Peyer's patch (tissue), 4 donors: ENCODE data around the gene IP6K1. TPM values are rescaled to one million over a fixed set of nuclear protein-coding genes. Genes with fewer than 3 reads are reported as not detected.

ENCODE experiments used
- DNase-seq, 3 donors: peaks; one replicate each; pipeline ENCODE4 v3.0.0-alpha.2; 2017 to 2019
- H3K27ac ChIP-seq, 4 donors: fragments of 200-600 bp; sonication (generic); one replicate each; pipeline ENCODE4 v1.5.1; 2016 to 2019
- H3K27me3 ChIP-seq, 2 donors: fragments of 200-600 bp; sonication (generic); one replicate each; pipeline ENCODE4 v1.5.1; 2019
- H3K36me3 ChIP-seq, 3 donors: fragments of 200-600 bp; sonication (generic); one replicate each; pipeline ENCODE4 v1.5.1; 2016 to 2019
- H3K4me1 ChIP-seq, 4 donors: fragments of 200-600 bp; sonication (generic); one replicate each; pipeline ENCODE4 v1.5.1; 2016 to 2019
- H3K4me3 ChIP-seq, 4 donors: fragments of 200-600 bp; sonication (generic); 1 replicate in 3 of 4; 2 replicates in 1 of 4; pipeline ENCODE4 v1.5.1; 2016 to 2019; ENCODE audit warnings: mild to moderate bottlenecking in 1 of 4
- H3K9me3 ChIP-seq, 4 donors: fragments of 200-600 bp; sonication (generic); one replicate each; pipeline ENCODE4 v1.5.1; 2016 to 2019; ENCODE audit warnings: mild to moderate bottlenecking in 1 of 4
- POLR2A ChIP-seq, 2 donors: fragments of 450-650 bp; IDR thresholded peaks; one replicate each; pipeline ENCODE4 v1.5.1; 2017; ENCODE audit warnings: antibody characterized with exemption in 2 of 2, mild to moderate bottlenecking in 2 of 2, moderate library complexity in 2 of 2
- total RNA-seq, 4 donors: library from RNA; depleted of rRNA; stranded (reverse); fragments of >200 nt; gene quantifications; one replicate each; pipeline ENCODE4 v1.1.0, GENCODE V29; 2016
- TF ChIP-seq, protein P1 (sequence below), 6 experiments: fragments of 450-650 bp in 4 of 6; fragments of 200-600 bp in 2 of 6; sonication (generic) in 1 of 6; IDR thresholded peaks; one replicate each; pipeline ENCODE4 v1.5.1; 2017 to 2019; ENCODE audit warnings: antibody characterized with exemption in 6 of 6, mild to moderate bottlenecking in 3 of 6, moderate library complexity in 1 of 6

The IP6K1 gene
- total RNA-seq, 4 donors from 2014 or later, result 30.6 to 56.1 (median 46.8) TPM

DNA sequence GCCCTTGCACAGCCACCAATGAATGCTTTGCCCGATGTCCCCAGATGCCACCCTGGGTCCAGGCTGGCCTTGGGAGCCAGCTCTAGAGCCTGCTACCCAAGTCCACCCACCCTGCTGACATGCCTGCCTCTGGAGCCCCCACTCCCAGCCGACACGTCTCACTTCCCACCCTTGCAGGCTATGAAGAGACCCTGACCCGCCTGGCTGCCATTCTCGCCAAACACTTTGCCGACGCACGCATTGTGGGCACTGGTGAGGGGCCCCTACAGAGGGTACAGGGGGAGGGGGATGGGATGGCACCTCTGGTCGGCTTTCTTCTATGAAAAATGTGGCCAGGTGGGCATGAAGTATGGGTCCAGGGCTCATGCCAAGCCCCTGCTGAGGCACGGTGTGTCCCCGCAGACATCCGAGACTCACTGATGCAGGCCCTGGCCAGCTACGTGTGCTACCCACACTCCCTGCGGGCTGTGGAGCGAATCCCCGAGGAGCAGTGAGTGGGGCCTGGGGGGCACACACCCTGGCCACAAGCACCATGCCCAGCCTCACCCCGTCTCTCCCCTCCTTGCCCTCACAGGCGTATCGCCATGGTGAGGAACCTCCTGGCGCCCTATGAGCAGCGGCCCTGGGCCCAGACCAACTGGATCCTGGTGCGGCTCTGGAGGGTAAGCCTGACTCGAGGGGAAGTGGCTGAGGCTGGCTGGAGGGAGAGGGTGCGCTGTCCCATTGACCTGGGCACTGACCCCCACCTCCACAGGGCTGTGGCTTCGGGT is 72.8 kb downstream of the IP6K1 start:
- Histone ChIP-seq H3K36me3 (peaks cover 0 to 37% (median 0%) of the 10 kb centered on the region in 3 donors), H3K9me3 (no peaks in the 10 kb centered on the region), H3K27me3 (no peaks in the 10 kb centered on the region), H3K4me3 (no peak overlapping the region), H3K27ac (no peak overlapping the region), H3K4me1 (peaks cover 0 to 5% (median 0%) of the 10 kb centered on the region in 4 donors)
- peak in 1 of 3 donors; percentile 36 for DNase-seq
- TF ChIP-seq, protein P1, sequence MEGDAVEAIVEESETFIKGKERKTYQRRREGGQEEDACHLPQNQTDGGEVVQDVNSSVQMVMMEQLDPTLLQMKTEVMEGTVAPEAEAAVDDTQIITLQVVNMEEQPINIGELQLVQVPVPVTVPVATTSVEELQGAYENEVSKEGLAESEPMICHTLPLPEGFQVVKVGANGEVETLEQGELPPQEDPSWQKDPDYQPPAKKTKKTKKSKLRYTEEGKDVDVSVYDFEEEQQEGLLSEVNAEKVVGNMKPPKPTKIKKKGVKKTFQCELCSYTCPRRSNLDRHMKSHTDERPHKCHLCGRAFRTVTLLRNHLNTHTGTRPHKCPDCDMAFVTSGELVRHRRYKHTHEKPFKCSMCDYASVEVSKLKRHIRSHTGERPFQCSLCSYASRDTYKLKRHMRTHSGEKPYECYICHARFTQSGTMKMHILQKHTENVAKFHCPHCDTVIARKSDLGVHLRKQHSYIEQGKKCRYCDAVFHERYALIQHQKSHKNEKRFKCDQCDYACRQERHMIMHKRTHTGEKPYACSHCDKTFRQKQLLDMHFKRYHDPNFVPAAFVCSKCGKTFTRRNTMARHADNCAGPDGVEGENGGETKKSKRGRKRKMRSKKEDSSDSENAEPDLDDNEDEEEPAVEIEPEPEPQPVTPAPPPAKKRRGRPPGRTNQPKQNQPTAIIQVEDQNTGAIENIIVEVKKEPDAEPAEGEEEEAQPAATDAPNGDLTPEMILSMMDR (IDR thresholded peaks at IDR 0.05), result no peak
- no peak for TF ChIP-seq POLR2A (IDR thresholded peaks at IDR 0.05)

DNA sequence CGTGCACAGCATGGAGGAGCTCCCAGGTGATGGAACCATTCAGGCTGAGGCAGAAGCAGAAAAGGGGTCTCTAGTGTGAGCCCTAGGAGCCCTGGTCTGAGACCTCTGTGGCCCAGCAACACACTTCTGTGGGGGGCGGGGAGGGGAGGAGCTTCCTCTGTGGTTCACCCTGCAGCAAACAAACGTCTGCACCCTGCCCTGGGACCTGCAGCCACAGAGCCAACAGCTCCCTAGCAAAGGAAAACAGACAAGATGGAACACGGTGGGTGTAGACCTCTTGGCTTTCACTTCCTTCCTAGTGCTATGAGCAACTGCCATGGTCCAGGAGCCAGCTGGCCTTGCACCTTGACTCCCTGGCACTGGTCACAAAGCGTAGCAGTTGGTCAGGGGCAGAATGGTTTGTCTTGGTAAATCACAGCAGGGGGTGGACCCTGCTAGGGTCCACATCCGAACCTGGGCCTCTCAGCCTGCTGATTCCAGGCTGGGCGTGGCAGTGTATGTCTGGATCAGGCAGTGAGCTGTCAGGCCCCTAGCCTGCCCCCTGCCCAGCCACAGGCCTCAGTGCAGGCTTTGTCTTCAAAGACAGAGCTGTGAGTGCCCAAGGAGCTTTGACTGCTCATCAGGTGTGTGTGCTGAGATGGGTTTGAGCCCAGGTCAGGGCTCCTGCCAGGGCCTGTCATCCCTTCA is 73.6 kb downstream of the IP6K1 start:
- Histone ChIP-seq H3K9me3 (no peaks in the 10 kb centered on the region), H3K4me1 (no peaks in the 10 kb centered on the region), H3K27ac (no peak overlapping the region), H3K36me3 (peaks cover 0 to 37% (median 0%) of the 10 kb centered on the region in 3 donors), H3K27me3 (no peaks in the 10 kb centered on the region), H3K4me3 (no peak overlapping the region)
- TF ChIP-seq POLR2A (IDR thresholded peaks at IDR 0.05), result no peak
- TF ChIP-seq, protein P1 (IDR thresholded peaks at IDR 0.05), result no peak
- DNase-seq, result peak in 1 of 3 donors; percentile 49

DNA sequence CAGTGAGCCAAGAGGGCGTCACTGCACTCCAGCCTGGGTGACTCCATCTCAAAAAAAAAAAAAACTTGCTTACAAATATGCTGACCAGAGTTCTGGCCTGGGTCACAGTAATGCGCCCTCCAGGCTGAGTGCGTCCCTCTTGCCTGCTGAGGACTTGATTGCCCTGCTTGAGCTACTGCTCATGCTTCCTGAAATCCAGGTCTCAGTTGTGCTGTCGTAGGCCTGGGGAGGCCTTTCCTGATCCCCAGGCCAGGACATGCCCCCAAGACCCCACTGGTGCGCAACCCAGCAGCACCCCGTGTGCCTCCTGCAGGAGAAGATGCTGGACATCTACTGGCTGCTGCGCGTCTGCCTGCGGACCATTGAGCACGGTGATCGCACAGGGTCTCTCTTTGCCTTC is 74.2 kb downstream of the IP6K1 start:
- no peak overlapping the region for H3K27ac ChIP-seq
- H3K9me3 ChIP-seq, result no peaks in the 10 kb centered on the region
- no peaks in the 10 kb centered on the region for H3K4me1 ChIP-seq
- peaks cover 0 to 37% (median 0%) of the 10 kb centered on the region in 3 donors for H3K36me3 ChIP-seq
- DNase-seq, result no peak
- no peak overlapping the region for H3K4me3 ChIP-seq
- TF ChIP-seq, protein P1 (IDR thresholded peaks at IDR 0.05), result no peak
- no peak for TF ChIP-seq POLR2A (IDR thresholded peaks at IDR 0.05)
- no peaks in the 10 kb centered on the region for H3K27me3 ChIP-seq

DNA sequence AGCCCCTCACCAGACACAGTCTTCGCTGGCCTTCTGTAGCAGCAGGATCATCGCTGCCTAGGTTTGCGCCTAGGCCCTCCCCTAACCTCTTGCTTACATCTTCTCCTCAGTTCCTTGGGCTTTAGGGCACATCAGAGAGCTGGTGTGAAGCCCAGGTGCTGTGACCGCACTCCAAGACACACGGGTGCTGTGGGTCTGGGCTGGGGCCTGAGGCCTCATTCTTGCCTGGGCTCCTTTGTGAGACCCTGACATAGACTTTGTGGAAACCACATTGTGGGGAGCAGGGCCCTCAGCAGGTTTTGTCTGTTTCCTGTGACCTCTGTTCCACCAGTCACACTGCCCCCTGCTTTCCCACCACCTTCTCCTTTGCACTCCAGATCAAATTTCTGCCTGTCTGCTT is 74.9 kb downstream of the IP6K1 start:
- TF ChIP-seq, protein P1 (IDR thresholded peaks at IDR 0.05), result no peak
- no peak for TF ChIP-seq POLR2A (IDR thresholded peaks at IDR 0.05)
- Histone ChIP-seq H3K27ac (no peak overlapping the region), H3K4me1 (no peaks in the 10 kb centered on the region), H3K27me3 (no peaks in the 10 kb centered on the region), H3K9me3 (no peaks in the 10 kb centered on the region), H3K4me3 (no peak overlapping the region), H3K36me3 (peaks cover 0 to 41% (median 0%) of the 10 kb centered on the region in 3 donors)
- DNase-seq, result no peak

DNA sequence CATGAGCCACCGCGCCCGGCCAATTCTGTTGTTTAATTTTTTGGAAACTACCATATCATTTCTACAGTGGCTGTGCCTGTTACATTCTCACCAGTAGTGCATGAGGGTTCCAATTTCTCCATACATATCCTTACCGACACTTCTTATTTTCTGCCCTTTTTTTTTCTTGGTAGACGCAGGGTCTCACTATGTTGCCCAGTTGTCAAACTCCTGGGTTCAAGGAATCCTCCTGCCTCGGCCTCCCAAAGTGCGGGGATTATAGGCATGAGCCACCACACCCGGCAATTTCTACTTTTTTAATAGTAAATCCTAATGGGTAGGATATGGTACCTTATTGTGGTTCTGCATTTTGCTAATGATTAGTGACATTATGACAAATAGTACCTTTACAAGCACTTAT is 76.5 kb downstream of the IP6K1 start:
- no peak for DNase-seq
- H3K27me3 ChIP-seq, result no peaks in the 10 kb centered on the region
- H3K9me3 ChIP-seq, result no peaks in the 10 kb centered on the region
- no peak overlapping the region for H3K27ac ChIP-seq
- H3K36me3 ChIP-seq, result peaks cover 0 to 44% (median 0%) of the 10 kb centered on the region in 3 donors
- H3K4me3 ChIP-seq, result no peak overlapping the region
- TF ChIP-seq POLR2A (IDR thresholded peaks at IDR 0.05), result no peak
- H3K4me1 ChIP-seq, result no peaks in the 10 kb centered on the region

DNA sequence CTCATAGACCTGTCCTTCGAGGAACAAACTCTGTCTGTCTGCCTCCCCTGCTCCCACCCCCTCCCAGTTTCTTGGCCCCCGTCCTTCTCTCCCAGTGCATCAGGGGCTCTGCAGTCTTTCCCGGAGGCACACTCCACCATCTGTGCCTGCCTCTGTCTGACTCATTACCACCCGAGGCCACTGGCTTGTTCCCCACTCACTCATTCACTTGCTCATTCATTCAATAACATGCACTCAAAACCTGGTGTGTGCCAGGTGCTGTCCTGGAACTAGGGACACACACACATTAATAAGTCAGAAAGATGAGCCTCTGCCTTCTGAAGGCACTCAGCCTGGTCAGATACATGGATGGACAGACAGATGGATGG is 79.2 kb downstream of the IP6K1 start:
- DNase-seq, result no peak
- H3K27me3 ChIP-seq, result no peaks in the 10 kb centered on the region
- no peaks in the 10 kb centered on the region for H3K9me3 ChIP-seq
- no peak overlapping the region for H3K4me3 ChIP-seq
- no peaks in the 10 kb centered on the region for H3K4me1 ChIP-seq
- peaks cover 0 to 50% (median 0%) of the 10 kb centered on the region in 3 donors for H3K36me3 ChIP-seq
- TF ChIP-seq POLR2A (IDR thresholded peaks at IDR 0.05), result no peak
- TF ChIP-seq, protein P1 (IDR thresholded peaks at IDR 0.05), result no peak
- H3K27ac ChIP-seq, result no peak overlapping the region
